Activated CD8-positive, alpha-beta memory T cell treated with anti-CD3 and anti-CD28 coated beads, Interleukin-2, amount 10 ng/mL, durations not matched to agents 7 days and 5 days (primary cell): ENCODE measurements around the gene PTPN4. TPM values are rescaled to one million over a fixed set of nuclear protein-coding genes. Genes with fewer than 3 reads are reported as not detected.

Source experiments
- ATAC-seq: fragments of 150-1000 bp; cut with Tn5 transposase; one replicate; pipeline ENCODE4 v1.10.0; 2021; ENCODE audit warnings: moderate library complexity
- CTCF ChIA-PET: fragments of 350-600 bp; sonication (Branson Sonifier 250); formaldehyde crosslinking; loops from one replicate; lab custom pipeline; 2021; ENCODE audit warnings: antibody characterized with exemption; lab: Charles Lee
- DNase-seq: peaks from one replicate; pipeline ENCODE4 v3.0.0-alpha.2; 2020
- H3K27ac Mint-ChIP-seq: one replicate; pipeline ENCODE4 v1.8.0; 2021; ENCODE audit warnings: mild to moderate bottlenecking, mixed read lengths
- H3K27me3 Mint-ChIP-seq: one replicate; pipeline ENCODE4 v1.8.0; 2021; ENCODE audit warnings: mixed read lengths
- H3K36me3 Mint-ChIP-seq: one replicate; pipeline ENCODE4 v1.8.0; 2021; ENCODE audit warnings: mild to moderate bottlenecking, mixed read lengths
- H3K4me1 Mint-ChIP-seq: one replicate; pipeline ENCODE4 v1.8.0; 2021; ENCODE audit warnings: mixed read lengths
- H3K4me3 Mint-ChIP-seq: one replicate; pipeline ENCODE4 v1.8.0; 2021; ENCODE audit warnings: mild to moderate bottlenecking, moderate library complexity, mixed read lengths
- H3K9me3 Mint-ChIP-seq: one replicate; pipeline ENCODE4 v1.8.0; 2022; ENCODE audit warnings: low read depth, mixed read lengths
- total RNA-seq, 2 experiments: library from RNA; stranded (reverse); gene quantifications; one replicate each; pipeline ENCODE4 v1.2.3, GENCODE V29; 2021

Gene PTPN4
- total RNA-seq, 2 experiments from 2014 or later: 76.4 to 92.2 TPM

- ATAC-seq (no peak), DNase-seq (no peak)
- H3K27ac Mint-ChIP-seq: no peak overlapping the region
- CTCF ChIA-PET: interaction anchor here (0.8 kb wide), 1 partner anchor 8 kb away, joined by 3 read pairs; no protein-coding TSS in a partner anchor
- H3K4me1 Mint-ChIP-seq: peaks cover 29% of the 10 kb centered on the region
- H3K27me3 Mint-ChIP-seq: no peaks in the 10 kb centered on the region
- peaks cover 64% of the 10 kb centered on the region for H3K36me3 Mint-ChIP-seq
- H3K4me3 Mint-ChIP-seq: no peak overlapping the region
- H3K9me3 Mint-ChIP-seq: peaks cover 10% of the 10 kb centered on the region
Observed at GRCh38 chr2:119934319-119934718, 174.6 kb downstream of the PTPN4 start.

GRCh38 chr2:119937680-119938079, 178.0 kb downstream of the PTPN4 start:
- no peak for ATAC-seq
- CTCF ChIA-PET: no interaction called here
- DNase-seq: no peak
- no peaks in the 10 kb centered on the region for H3K27me3 Mint-ChIP-seq
- H3K4me3 Mint-ChIP-seq: no peak overlapping the region
- peaks cover 68% of the 10 kb centered on the region for H3K36me3 Mint-ChIP-seq
- peaks cover 26% of the 10 kb centered on the region for H3K4me1 Mint-ChIP-seq
- peaks cover 10% of the 10 kb centered on the region for H3K9me3 Mint-ChIP-seq
- no peak overlapping the region for H3K27ac Mint-ChIP-seq

GRCh38 chr2:119939915-119940314, 180.2 kb downstream of the PTPN4 start:
- Mint-ChIP-seq H3K27me3 (no peaks in the 10 kb centered on the region), H3K4me1 (peaks cover 24% of the 10 kb centered on the region), H3K36me3 (peaks cover 72% of the 10 kb centered on the region), H3K9me3 (peaks cover 7% of the 10 kb centered on the region), H3K4me3 (no peak overlapping the region), H3K27ac (no peak overlapping the region)
- CTCF ChIA-PET: no interaction called here
- ATAC-seq (no peak), DNase-seq (no peak)

GRCh38 chr2:119940856-119941255, 181.1 kb downstream of the PTPN4 start:
- Mint-ChIP-seq H3K4me1 (peaks cover 23% of the 10 kb centered on the region), H3K27ac (no peak overlapping the region), H3K27me3 (no peaks in the 10 kb centered on the region), H3K9me3 (peaks cover 2% of the 10 kb centered on the region), H3K4me3 (no peak overlapping the region), H3K36me3 (peaks cover 73% of the 10 kb centered on the region)
- no peak for ATAC-seq
- DNase-seq: no peak
- CTCF ChIA-PET: interaction anchor here (0.7 to 3.7 kb wide), 3 partner anchors 11 to 238 kb away, joined by 3 to 10 read pairs (median 4); no protein-coding TSS in a partner anchor

- CTCF ChIA-PET: interaction anchor here (1.3 to 3.7 kb wide), 4 partner anchors 11 to 330 kb away, joined by 3 to 10 read pairs (median 4); no protein-coding TSS in a partner anchor
- DNase-seq: no peak
- Mint-ChIP-seq H3K27me3 (no peaks in the 10 kb centered on the region), H3K27ac (no peak overlapping the region), H3K4me3 (no peak overlapping the region), H3K4me1 (peaks cover 23% of the 10 kb centered on the region), H3K36me3 (peaks cover 70% of the 10 kb centered on the region), H3K9me3 (peaks cover 1% of the 10 kb centered on the region)
- ATAC-seq: no peak
Observed at GRCh38 chr2:119941388-119941787, 181.7 kb downstream of the PTPN4 start.

- DNase-seq: no peak
- no peak for ATAC-seq
- Mint-ChIP-seq H3K27me3 (no peaks in the 10 kb centered on the region), H3K4me3 (no peak overlapping the region), H3K36me3 (peaks cover 65% of the 10 kb centered on the region), H3K27ac (peak overlapping the region; percentile 19), H3K4me1 (peaks cover 23% of the 10 kb centered on the region), H3K9me3 (no peaks in the 10 kb centered on the region)
- CTCF ChIA-PET: interaction anchor here (1.0 to 3.7 kb wide), 4 partner anchors 8 to 329 kb away, joined by 3 to 10 read pairs (median 3); no protein-coding TSS in a partner anchor
Observed at GRCh38 chr2:119941981-119942513, 182.3 kb downstream of the PTPN4 start.

GRCh38 chr2:119943058-119943457, 183.3 kb downstream of the PTPN4 start:
- Mint-ChIP-seq H3K4me3 (no peak overlapping the region), H3K27ac (no peak overlapping the region), H3K4me1 (peaks cover 26% of the 10 kb centered on the region), H3K36me3 (peaks cover 64% of the 10 kb centered on the region), H3K9me3 (no peaks in the 10 kb centered on the region), H3K27me3 (no peaks in the 10 kb centered on the region)
- CTCF ChIA-PET: interaction anchor here (1.0 to 3.7 kb wide), 4 partner anchors 9 to 16 kb away, joined by 3 to 10 read pairs (median 3); no protein-coding TSS in a partner anchor
- DNase-seq (no peak), ATAC-seq (peak; percentile 73)

- DNase-seq: no peak
- Mint-ChIP-seq H3K4me1 (peaks cover 22% of the 10 kb centered on the region), H3K4me3 (no peak overlapping the region), H3K27me3 (no peaks in the 10 kb centered on the region), H3K36me3 (peaks cover 73% of the 10 kb centered on the region), H3K27ac (no peak overlapping the region), H3K9me3 (no peaks in the 10 kb centered on the region)
- no peak for ATAC-seq
- CTCF ChIA-PET: no interaction called here
Observed at GRCh38 chr2:119947535-119947934, 187.8 kb downstream of the PTPN4 start.

GRCh38 chr2:119950966-119951365, 191.2 kb downstream of the PTPN4 start:
- ATAC-seq (no peak), DNase-seq (no peak)
- no peak overlapping the region for H3K4me3 Mint-ChIP-seq
- no peak overlapping the region for H3K27ac Mint-ChIP-seq
- CTCF ChIA-PET: interaction anchor here (2.8 kb wide), 1 partner anchor 9 kb away, joined by 10 read pairs; no protein-coding TSS in a partner anchor
- H3K4me1 Mint-ChIP-seq: peaks cover 15% of the 10 kb centered on the region
- no peaks in the 10 kb centered on the region for H3K27me3 Mint-ChIP-seq
- H3K9me3 Mint-ChIP-seq: no peaks in the 10 kb centered on the region
- peaks cover 68% of the 10 kb centered on the region for H3K36me3 Mint-ChIP-seq

- no peak for DNase-seq
- H3K36me3 Mint-ChIP-seq: peaks cover 69% of the 10 kb centered on the region
- no peak for ATAC-seq
- CTCF ChIA-PET: interaction anchor here (0.7 kb wide), 1 partner anchor 13 kb away, joined by 4 read pairs; no protein-coding TSS in a partner anchor
- peaks cover 11% of the 10 kb centered on the region for H3K4me1 Mint-ChIP-seq
- no peaks in the 10 kb centered on the region for H3K27me3 Mint-ChIP-seq
- H3K9me3 Mint-ChIP-seq: no peaks in the 10 kb centered on the region
- H3K27ac Mint-ChIP-seq: no peak overlapping the region
- no peak overlapping the region for H3K4me3 Mint-ChIP-seq
Observed at GRCh38 chr2:119958670-119959268, 199.0 kb downstream of the PTPN4 start.

GRCh38 chr2:119960821-119961220, 201.1 kb downstream of the PTPN4 start:
- peak; percentile 36 for ATAC-seq
- no peaks in the 10 kb centered on the region for H3K27me3 Mint-ChIP-seq
- peaks cover 11% of the 10 kb centered on the region for H3K4me1 Mint-ChIP-seq
- H3K9me3 Mint-ChIP-seq: no peaks in the 10 kb centered on the region
- no peak overlapping the region for H3K27ac Mint-ChIP-seq
- H3K4me3 Mint-ChIP-seq: no peak overlapping the region
- peaks cover 74% of the 10 kb centered on the region for H3K36me3 Mint-ChIP-seq
- CTCF ChIA-PET: no interaction called here
- no peak for DNase-seq

- H3K9me3 Mint-ChIP-seq: no peaks in the 10 kb centered on the region
- no peak overlapping the region for H3K27ac Mint-ChIP-seq
- no peaks in the 10 kb centered on the region for H3K4me1 Mint-ChIP-seq
- H3K27me3 Mint-ChIP-seq: no peaks in the 10 kb centered on the region
- DNase-seq: no peak
- CTCF ChIA-PET: interaction anchor here (0.6 kb wide), 1 partner anchor 13 kb away, joined by 3 read pairs; no protein-coding TSS in a partner anchor
- no peak for ATAC-seq
- no peak overlapping the region for H3K4me3 Mint-ChIP-seq
- H3K36me3 Mint-ChIP-seq: peaks cover 12% of the 10 kb centered on the region
Observed at GRCh38 chr2:119981896-119982295, 222.2 kb downstream of the PTPN4 start.

- peaks cover 6% of the 10 kb centered on the region for H3K36me3 Mint-ChIP-seq
- DNase-seq (no peak), ATAC-seq (no peak)
- no peaks in the 10 kb centered on the region for H3K4me1 Mint-ChIP-seq
- H3K27me3 Mint-ChIP-seq: no peaks in the 10 kb centered on the region
- H3K9me3 Mint-ChIP-seq: no peaks in the 10 kb centered on the region
- CTCF ChIA-PET: interaction anchor here (1.1 kb wide), 2 partner anchors 13 to 279 kb away, joined by 3 read pairs; no protein-coding TSS in a partner anchor
- H3K4me3 Mint-ChIP-seq: no peak overlapping the region
- H3K27ac Mint-ChIP-seq: no peak overlapping the region
Observed at GRCh38 chr2:119982506-119982905, 222.8 kb downstream of the PTPN4 start.
